ENCODE measurements around the gene PERM1.
A peak's percentile ranks its signal among the peaks of the same experiment; 100 is the strongest.

PERM1 gene

GRCh38 chr1:945688-946556 lies 36.0 kb downstream of the PERM1 start:
- DNase-seq = no peak

- no peak for DNase-seq
Measured at GRCh38 chr1:944341-945325, 37.3 kb downstream of the PERM1 start.

- DNase-seq = no peak
Measured at GRCh38 chr1:943545-944340, 38.1 kb downstream of the PERM1 start.

- DNase-seq = no peak
Measured at GRCh38 chr1:942864-943533, 38.9 kb downstream of the PERM1 start.

- DNase-seq = no peak
Measured at GRCh38 chr1:942411-942821, 39.5 kb downstream of the PERM1 start.

GRCh38 chr1:941588-942383 lies 40.1 kb downstream of the PERM1 start:
- no peak for DNase-seq

- DNase-seq = no peak
Measured at GRCh38 chr1:941015-941587, 40.8 kb downstream of the PERM1 start.

- peak in 1 of 2 donors; percentile 31 for DNase-seq
Measured at GRCh38 chr1:940107-941014, 41.5 kb downstream of the PERM1 start.

- DNase-seq = no peak
Measured at GRCh38 chr1:939511-940106, 42.3 kb downstream of the PERM1 start.

- DNase-seq = no peak
Measured at GRCh38 chr1:938711-939489, 43.0 kb downstream of the PERM1 start.

GRCh38 chr1:938088-938683 lies 43.7 kb downstream of the PERM1 start:
- DNase-seq = no peak

- DNase-seq = no peak
Measured at GRCh38 chr1:937521-937920, 44.4 kb downstream of the PERM1 start.

- DNase-seq = no peak
Measured at GRCh38 chr1:936348-937264, 45.3 kb downstream of the PERM1 start.

- DNase-seq = no peak
Measured at GRCh38 chr1:935751-936231, 46.1 kb downstream of the PERM1 start.

- DNase-seq = no peak
Measured at GRCh38 chr1:934991-935750, 46.7 kb downstream of the PERM1 start.

- no peak for DNase-seq
Measured at GRCh38 chr1:933603-933940, 48.3 kb downstream of the PERM1 start.

Measured in CD4-positive, alpha-beta T cell treated with Interleukin-1 beta for 1 hour (primary cell).